Endothelial cell of umbilical vein (primary cell): ENCODE data around the gene MAP2K5. TPM values are rescaled to one million over a fixed set of nuclear protein-coding genes. Genes with fewer than 3 reads are reported as not detected.

ENCODE experiments used
- BruUV-seq: library from RNA; stranded (reverse); fragments of 400-500 nt; replicated peaks from 2 replicates; lab custom pipeline; 2021; lab: Mats Ljungman, UMichigan
- CTCF ChIA-PET: fragments of 300-600, 350-600 bp; sonication (Branson Sonifier 250); formaldehyde crosslinking; loops from one replicate; lab custom pipeline; 2021; ENCODE audit warnings: antibody characterized with exemption, inconsistent platforms; lab: Charles Lee
- POLR2A ChIA-PET: fragments of 300-600, 350-600 bp; sonication (Branson Sonifier 250); formaldehyde crosslinking; loops from one replicate; lab custom pipeline; 2021; ENCODE audit warnings: antibody characterized with exemption, inconsistent platforms; lab: Charles Lee
- DNase-seq: peaks from one replicate; pipeline ENCODE4 v3.0.0-alpha.2; 2011; ENCODE audit warnings: low read depth, low spot score
- FAIRE-seq: peaks from 2 replicates; lab custom pipeline; 2011; peaks lifted over from hg19 to GRCh38; lab: Jason Lieb, UNC
- H2AFZ ChIP-seq: 2 replicates; pipeline ENCODE4 v1.6.0; 2012; ENCODE audit warnings: low read depth, low read length, control low read depth, inconsistent platforms
- H3K27ac ChIP-seq: 2 replicates; pipeline ENCODE4 v1.5.1; 2011; ENCODE audit warnings: low read depth, mild to moderate bottlenecking, control low read depth, low read length, moderate library complexity; ENCODE audit not compliant: insufficient read depth
- H3K27me3 ChIP-seq, 2 experiments: 2 replicates each; pipeline versions ENCODE4 v1.6.0 to v1.6.1; 2011; ENCODE audit warnings: low read length in 2 of 2, mixed read lengths in 1 of 2; ENCODE audit not compliant: control insufficient read depth in 2 of 2, insufficient read depth in 2 of 2
- H3K36me3 ChIP-seq, 2 experiments: 2 replicates in 1 of 2; 3 replicates in 1 of 2; pipeline ENCODE4 v1.5.1; 2011; ENCODE audit warnings: low read length in 2 of 2, mild to moderate bottlenecking in 1 of 2, moderate library complexity in 1 of 2; ENCODE audit not compliant: control insufficient read depth in 2 of 2, insufficient read depth in 2 of 2; ENCODE audit errors: extremely low read depth in 1 of 2
- H3K4me1 ChIP-seq: 3 replicates; pipeline ENCODE4 v1.5.1; 2011; ENCODE audit warnings: mild to moderate bottlenecking, low read length; ENCODE audit not compliant: control insufficient read depth, insufficient read depth; ENCODE audit errors: extremely low read depth
- H3K4me2 ChIP-seq: 2 replicates; pipeline ENCODE4 v1.6.1; 2011; ENCODE audit warnings: low read length, control low read depth, mixed read lengths; ENCODE audit not compliant: insufficient read depth
- H3K4me3 ChIP-seq, 3 experiments: fragments of 200-600 bp in 1 of 3; sonication (generic), shearing (Covaris generic) in 1 of 3; replicated peaks in 1 of 3; 2 replicates each; pipeline ENCODE4 v1.5.1; 2011 to 2016; ENCODE audit warnings: control low read depth in 3 of 3, low read length in 3 of 3, mild to moderate bottlenecking in 2 of 3, inconsistent platforms in 1 of 3, low read depth in 1 of 3, moderate library complexity in 1 of 3; ENCODE audit not compliant: insufficient read depth in 1 of 3
- H3K79me2 ChIP-seq: 2 replicates; pipeline ENCODE4 v1.6.0; 2012; ENCODE audit warnings: low read length, inconsistent platforms; ENCODE audit not compliant: control insufficient read depth, insufficient read depth
- H3K9ac ChIP-seq: replicated peaks from 2 replicates; pipeline ENCODE3; 2011; ENCODE audit warnings: low read length, control low read depth; ENCODE audit not compliant: insufficient read depth; ENCODE audit errors: extremely low read depth
- H3K9me1 ChIP-seq: replicated peaks from 3 replicates; pipeline ENCODE4 v1.6.0; 2011; ENCODE audit warnings: mild to moderate bottlenecking, low read length; ENCODE audit not compliant: control insufficient read depth, insufficient read depth; ENCODE audit errors: extremely low read depth
- H3K9me3 ChIP-seq: replicated peaks from 2 replicates; pipeline ENCODE4 v1.5.1; 2012; ENCODE audit warnings: low read length, inconsistent platforms; ENCODE audit not compliant: control insufficient read depth, insufficient read depth
- H4K20me1 ChIP-seq: replicated peaks from 2 replicates; pipeline ENCODE3; 2011; ENCODE audit warnings: mild to moderate bottlenecking, low read length; ENCODE audit not compliant: control insufficient read depth, insufficient read depth; ENCODE audit errors: extremely low read depth
- EZH2 ChIP-seq: IDR thresholded peaks from 2 replicates; pipeline ENCODE4 v1.6.1; 2012; ENCODE audit warnings: borderline replicate concordance, low read depth, mild to moderate bottlenecking, moderate library complexity, low read length, inconsistent platforms; ENCODE audit not compliant: severe bottlenecking
- FOS ChIP-seq: IDR thresholded peaks from 2 replicates; pipeline ENCODE4 v1.6.1; 2011; ENCODE audit warnings: mild to moderate bottlenecking, low read length, moderate library complexity, borderline replicate concordance; ENCODE audit not compliant: insufficient read depth
- GATA2 ChIP-seq: IDR thresholded peaks from 2 replicates; pipeline ENCODE4 v1.7.0; 2011; ENCODE audit warnings: low read depth, mild to moderate bottlenecking, moderate library complexity, mixed read lengths, low read length; ENCODE audit not compliant: insufficient read length, insufficient read depth
- JUN ChIP-seq: IDR thresholded peaks from 2 replicates; pipeline ENCODE4 v1.6.1; 2011; ENCODE audit warnings: borderline replicate concordance, low read depth; ENCODE audit not compliant: insufficient read length, insufficient read depth
- MYC ChIP-seq: IDR thresholded peaks from one replicate; pipeline ENCODE4 v1.6.1; 2011; ENCODE audit warnings: mild to moderate bottlenecking, low read depth, low read length
- POLR2A ChIP-seq: IDR thresholded peaks from 2 replicates; pipeline ENCODE4 v1.6.1; 2012; ENCODE audit warnings: low read depth, mild to moderate bottlenecking, control low read depth, low read length
- POLR2AphosphoS5 ChIP-seq: IDR thresholded peaks from 2 replicates; pipeline ENCODE4 v1.6.1; 2012; ENCODE audit warnings: low read depth, mild to moderate bottlenecking, control low read depth, low read length, moderate library complexity; ENCODE audit not compliant: insufficient read depth
- dilution Hi-C: fragments of 300-500 bp; cut with MboI; formaldehyde crosslinking; loops from one replicate; pipeline ENCODE4 v1.15.0; 2019; ENCODE audit warnings: low sequenced_read_pairs; ENCODE audit not compliant: extremely low pct_ligation_motif_present
- intact Hi-C: fragments of 100-400 bp; cut with micrococcal nuclease; formaldehyde crosslinking; loops from one replicate; pipeline ENCODE4 v1.10.0; 2022
- polyA plus RNA-seq, 4 experiments: library from polyadenylated mRNA; depleted of rRNA in 3 of 4; stranded (reverse) in 3 of 4; unstranded in 1 of 4; fragments of >200 nt; gene quantifications; 2 replicates each; pipeline versions ENCODE4 v1.2.1 to v1.2.3, GENCODE V29; 2011 to 2012; ENCODE audit warnings: missing spikeins in 1 of 4
- total RNA-seq: library from RNA; stranded (reverse); gene quantifications from 2 replicates; pipeline ENCODE4 v1.2.3, GENCODE V29; 2021
- TF ChIP-seq, protein P1 (sequence below): IDR thresholded peaks from 2 replicates; pipeline ENCODE4 v1.6.1; 2011; ENCODE audit not compliant: insufficient read depth, insufficient read length
- TF ChIP-seq, protein P2 (sequence below), 2 donors: IDR thresholded peaks; 1 replicate in 1 of 2; 2 replicates in 1 of 2; pipeline ENCODE4 v1.5.1; 2011; ENCODE audit warnings: low read length in 2 of 2, mild to moderate bottlenecking in 2 of 2, moderate library complexity in 2 of 2, control low read depth in 1 of 2, inconsistent platforms in 1 of 2, low read depth in 1 of 2; ENCODE audit not compliant: insufficient read depth in 1 of 2; ENCODE audit errors: extremely low read depth in 1 of 2

The MAP2K5 gene
- total and polyA plus RNA-seq, 2 donors (not counting 3 experiments of a cell fraction or from before 2014, with no cell fraction given): 4.9 to 24.7 TPM

DNA sequence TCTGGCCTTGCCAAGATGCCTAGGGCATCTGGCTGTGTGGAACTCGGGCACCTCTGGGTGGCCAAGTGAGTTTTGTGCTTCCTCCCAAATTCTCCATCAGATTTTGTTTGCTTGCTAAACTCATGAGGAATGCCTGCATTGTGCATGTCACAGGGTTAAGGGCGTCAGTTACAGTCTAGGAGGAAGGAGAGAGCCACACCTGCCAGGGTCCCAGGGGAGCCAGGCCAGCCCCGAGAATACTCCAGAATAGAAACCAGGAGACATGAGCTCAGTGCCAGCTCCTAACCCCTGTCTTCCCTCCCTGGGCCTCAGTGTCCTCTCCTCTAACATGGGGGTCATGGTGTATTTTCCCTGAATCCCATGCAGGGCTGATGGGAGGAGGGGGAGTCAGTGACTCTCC lies 260.8 kb downstream of the MAP2K5 start:
- intact Hi-C loops: no loop called here
- CTCF ChIA-PET: no interaction called here

More for the DNA sequence above, 260.8 kb downstream of the MAP2K5 start:
- H3K36me3 ChIP-seq: no peaks in the 10 kb centered on the region
- no peak for TF ChIP-seq POLR2AphosphoS5
- TF ChIP-seq POLR2A: no peak
- TF ChIP-seq, protein P1, sequence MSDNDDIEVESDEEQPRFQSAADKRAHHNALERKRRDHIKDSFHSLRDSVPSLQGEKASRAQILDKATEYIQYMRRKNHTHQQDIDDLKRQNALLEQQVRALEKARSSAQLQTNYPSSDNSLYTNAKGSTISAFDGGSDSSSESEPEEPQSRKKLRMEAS: no peak
- TF ChIP-seq EZH2: no peak
- TF ChIP-seq MYC: no peak
- TF ChIP-seq JUN: no peak
- TF ChIP-seq, protein P2, sequence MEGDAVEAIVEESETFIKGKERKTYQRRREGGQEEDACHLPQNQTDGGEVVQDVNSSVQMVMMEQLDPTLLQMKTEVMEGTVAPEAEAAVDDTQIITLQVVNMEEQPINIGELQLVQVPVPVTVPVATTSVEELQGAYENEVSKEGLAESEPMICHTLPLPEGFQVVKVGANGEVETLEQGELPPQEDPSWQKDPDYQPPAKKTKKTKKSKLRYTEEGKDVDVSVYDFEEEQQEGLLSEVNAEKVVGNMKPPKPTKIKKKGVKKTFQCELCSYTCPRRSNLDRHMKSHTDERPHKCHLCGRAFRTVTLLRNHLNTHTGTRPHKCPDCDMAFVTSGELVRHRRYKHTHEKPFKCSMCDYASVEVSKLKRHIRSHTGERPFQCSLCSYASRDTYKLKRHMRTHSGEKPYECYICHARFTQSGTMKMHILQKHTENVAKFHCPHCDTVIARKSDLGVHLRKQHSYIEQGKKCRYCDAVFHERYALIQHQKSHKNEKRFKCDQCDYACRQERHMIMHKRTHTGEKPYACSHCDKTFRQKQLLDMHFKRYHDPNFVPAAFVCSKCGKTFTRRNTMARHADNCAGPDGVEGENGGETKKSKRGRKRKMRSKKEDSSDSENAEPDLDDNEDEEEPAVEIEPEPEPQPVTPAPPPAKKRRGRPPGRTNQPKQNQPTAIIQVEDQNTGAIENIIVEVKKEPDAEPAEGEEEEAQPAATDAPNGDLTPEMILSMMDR (IDR thresholded peaks at IDR 0.05; ENCODE audit: extremely low read depth in 1 of 2, insufficient read depth in 1 of 2, low read depth in 1 of 2, low read length in 2 of 2): no peak
- no peak for TF ChIP-seq FOS
- TF ChIP-seq GATA2: no peak
- no peaks in the 10 kb centered on the region for H3K79me2 ChIP-seq
- dilution Hi-C loops: no loop called here
- H3K4me2 ChIP-seq: no peak overlapping the region
- H4K20me1 ChIP-seq: no peaks in the 10 kb centered on the region
- H3K4me3 ChIP-seq: no peak overlapping the region
- no peak overlapping the region for H3K27ac ChIP-seq
- POLR2A ChIA-PET: no interaction called here
- no peak overlapping the region for H3K9ac ChIP-seq
- no peaks in the 10 kb centered on the region for H3K9me3 ChIP-seq
- no peak for FAIRE-seq
- DNase-seq: no peak
- H3K9me1 ChIP-seq: no peaks in the 10 kb centered on the region
- H3K4me1 ChIP-seq: no peaks in the 10 kb centered on the region
- no TSS peak for BruUV-seq
- H2AFZ ChIP-seq: no peak overlapping the region
- no peaks in the 10 kb centered on the region for H3K27me3 ChIP-seq
